Ovary (tissue), 3 donors: ENCODE data around the gene COL4A1.

Experiments used
- CTCF ChIP-seq, 3 donors: fragments of 450-650 bp in 2 of 3; fragments of 200-600 bp in 1 of 3; IDR thresholded peaks; one replicate each; pipeline versions ENCODE4 v1.5.1 to v1.8.0; 2016 to 2022; ENCODE audit warnings: antibody characterized with exemption in 3 of 3, mild to moderate bottlenecking in 1 of 3
- EP300 ChIP-seq: sonication (generic); formaldehyde crosslinking; IDR thresholded peaks from one replicate; pipeline ENCODE4 v1.6.1; 2017; ENCODE audit warnings: antibody characterized with exemption
- POLR2A ChIP-seq: fragments of 450-650 bp; IDR thresholded peaks from one replicate; pipeline ENCODE4 v1.6.1; 2017; ENCODE audit warnings: antibody characterized with exemption, mild to moderate bottlenecking, moderate library complexity
- donor health status: DM: no; HTN: no; CAD: no.

GRCh38 chr13:110254751-110255553 lies 52.0 kb downstream of the COL4A1 start:
- TF ChIP-seq POLR2A (no peak), CTCF (IDR thresholded peaks at IDR 0.05) (no peak), EP300 (no peak)
